Liver (tissue), 9 donors: ENCODE results near the gene ZNF280A. TPM values are rescaled to one million over a fixed set of nuclear protein-coding genes. Genes with fewer than 3 reads are reported as not detected.

ENCODE experiments used
- DNase-seq: peaks from one replicate; pipeline ENCODE4 v3.0.0-alpha.2; 2017; ENCODE audit warnings: low spot score
- H3K27ac ChIP-seq, 2 donors: one replicate each; pipeline ENCODE4 v1.7.0; 2013; ENCODE audit warnings: inconsistent platforms in 2 of 2, low read length in 2 of 2, control low read depth in 1 of 2, low read depth in 1 of 2, mild to moderate bottlenecking in 1 of 2
- H3K27me3 ChIP-seq, 4 donors: one replicate each; pipeline versions ENCODE4 v1.6.1 to v1.7.0; 2013; ENCODE audit warnings: low read length in 3 of 4, inconsistent platforms in 1 of 4, mild to moderate bottlenecking in 1 of 4, moderate library complexity in 1 of 4; ENCODE audit not compliant: control insufficient read depth in 4 of 4, insufficient read depth in 4 of 4
- H3K36me3 ChIP-seq, 4 donors: one replicate each; pipeline versions ENCODE4 v1.6.1 to v1.7.0; 2013; ENCODE audit warnings: low read length in 3 of 4, mild to moderate bottlenecking in 3 of 4, low read depth in 1 of 4, moderate library complexity in 1 of 4; ENCODE audit not compliant: control insufficient read depth in 4 of 4, insufficient read depth in 3 of 4
- H3K4me1 ChIP-seq, 4 donors: one replicate each; pipeline versions ENCODE4 v1.6.1 to v1.7.0; 2013; ENCODE audit warnings: low read length in 3 of 4, mild to moderate bottlenecking in 3 of 4, moderate library complexity in 1 of 4; ENCODE audit not compliant: control insufficient read depth in 4 of 4, insufficient read depth in 4 of 4
- H3K4me3 ChIP-seq, 3 donors: one replicate each; pipeline versions ENCODE4 v1.6.1 to v1.7.0; 2013; ENCODE audit warnings: low read length in 3 of 3, control low read depth in 1 of 3, low read depth in 1 of 3, mild to moderate bottlenecking in 1 of 3
- H3K9ac ChIP-seq, 2 donors: one replicate each; pipeline ENCODE4 v1.7.0; 2013; ENCODE audit warnings: low read length in 2 of 2, mild to moderate bottlenecking in 2 of 2, moderate library complexity in 2 of 2, control low read depth in 1 of 2, low read depth in 1 of 2
- H3K9me3 ChIP-seq, 4 donors: one replicate each; pipeline versions ENCODE4 v1.6.1 to v1.7.0; 2013; ENCODE audit warnings: low read length in 3 of 4; ENCODE audit not compliant: control insufficient read depth in 4 of 4
- ATF3 ChIP-seq: IDR thresholded peaks from 2 replicates; pipeline ENCODE4 v1.6.1; 2016; ENCODE audit warnings: antibody characterized with exemption
- CTCF ChIP-seq: fragments of 150-350 bp; IDR thresholded peaks from 2 replicates; pipeline ENCODE4 v1.5.1; 2017; ENCODE audit warnings: improper control_type of control experiment, low read depth, low read length; ENCODE audit not compliant: missing input control
- FOXA2 ChIP-seq: IDR thresholded peaks from 2 replicates; pipeline ENCODE4 v1.6.1; 2016; ENCODE audit warnings: antibody characterized with exemption
- HNF4A ChIP-seq, 2 donors: conservative IDR thresholded peaks; 2 replicates each; pipeline ENCODE4 v1.6.1; 2016; ENCODE audit warnings: antibody characterized with exemption in 2 of 2, mild to moderate bottlenecking in 2 of 2
- HNF4G ChIP-seq: IDR thresholded peaks from 2 replicates; pipeline ENCODE4 v1.6.1; 2016; ENCODE audit warnings: antibody characterized with exemption
- JUND ChIP-seq, 2 donors: IDR thresholded peaks; 2 replicates each; pipeline ENCODE4 v1.6.1; 2016; ENCODE audit warnings: antibody characterized with exemption in 2 of 2
- RAD21 ChIP-seq, 2 donors: IDR thresholded peaks; 2 replicates each; pipeline ENCODE4 v1.6.1; 2016; ENCODE audit warnings: antibody characterized with exemption in 2 of 2, mild to moderate bottlenecking in 2 of 2
- REST ChIP-seq: IDR thresholded peaks from 2 replicates; pipeline ENCODE4 v1.6.1; 2016; ENCODE audit warnings: antibody characterized with exemption, mild to moderate bottlenecking
- TAF1 ChIP-seq: conservative IDR thresholded peaks from 2 replicates; pipeline ENCODE4 v1.6.1; 2016; ENCODE audit warnings: antibody characterized with exemption, mild to moderate bottlenecking
- YY1 ChIP-seq: IDR thresholded peaks from 2 replicates; pipeline ENCODE4 v1.6.1; 2016; ENCODE audit warnings: antibody characterized with exemption, mild to moderate bottlenecking
- ZBTB33 ChIP-seq: IDR thresholded peaks from 2 replicates; pipeline ENCODE4 v1.6.1; 2016; ENCODE audit warnings: antibody characterized with exemption
- WGBS: extraction: QIAGEN DNeasy Blood & Tissue Kit; methylation state at CpG from one replicate; pipeline ENCODE4 v1.1.7; 2013; 5-methylcytosine and 5-hydroxymethylcytosine counted together
- polyA plus RNA-seq, 2 donors: library from polyadenylated mRNA; stranded (reverse) in 1 of 2; unstranded in 1 of 2; fragments of 200-250 nt in 1 of 2; fragments of >200 nt in 1 of 2; fragmentation: Nextera tagmentation in 1 of 2; extraction: Ambion mirVana in 1 of 2; gene quantifications; one replicate each; pipeline versions ENCODE4 v1.2.1 to v1.2.3, GENCODE V29; 2013 to 2015
- total RNA-seq, 2 donors: library from RNA; depleted of rRNA; stranded (reverse); fragments of >200 nt; gene quantifications; one replicate each; pipeline ENCODE4 v1.2.3, GENCODE V29; 2014
- donor health status: healthy.
- donor health status: healthy.
- donor health status: healthy.
- donor health status: healthy.
- donor health status: healthy.

The ZNF280A gene
- total and polyA plus RNA-seq, 4 donors, result not detected

GRCh38 chr22:22465782-22466181 is 54.3 kb downstream of the ZNF280A start:
- Histone ChIP-seq H3K27me3 (peaks cover 0 to 2% (median under 1%) of the 10 kb centered on the region in 4 donors), H3K4me3 (no peak overlapping the region)
- WGBS, result 78% methylated on average over 1 of the region's 1 CpG

More at GRCh38 chr22:22465782-22466181, 54.3 kb downstream of the ZNF280A start:
- no peaks in the 10 kb centered on the region for H3K4me1 ChIP-seq
- H3K36me3 ChIP-seq, result no peaks in the 10 kb centered on the region
- TF ChIP-seq CTCF (no peak), HNF4G (no peak), YY1 (no peak), HNF4A (conservative IDR thresholded peaks at IDR 0.05) (no peak), TAF1 (no peak), ATF3 (no peak), ZBTB33 (no peak), RAD21 (IDR thresholded peaks at IDR 0.05) (no peak), REST (no peak), JUND (IDR thresholded peaks at IDR 0.05) (no peak), FOXA2 (no peak)
- no peak overlapping the region for H3K27ac ChIP-seq
- no peak for DNase-seq
- peaks cover 0 to 5% (median 0%) of the 10 kb centered on the region in 4 donors for H3K9me3 ChIP-seq
- H3K9ac ChIP-seq, result no peak overlapping the region
